IMR-90 (cell line): ENCODE measurements around the gene BCKDK. TPM values are rescaled to one million over a fixed set of nuclear protein-coding genes. Genes with fewer than 3 reads are reported as not detected.

Source experiments
- ATAC-seq: fragments of 200-7000 bp; cut with Tn5 transposase; 2 replicates; pipeline ENCODE4 v1.9.1; 2020; ENCODE audit warnings: low read depth, mild to moderate bottlenecking, moderate library complexity
- BruUV-seq: library from RNA; stranded (reverse); fragments of 400-500 nt; replicated peaks from 2 replicates; lab custom pipeline; 2021; lab: Mats Ljungman, UMichigan
- CTCF ChIA-PET: fragments of 300-600 bp; formaldehyde crosslinking; extraction: SDS; loops from one replicate; lab custom pipeline; 2021; ENCODE audit warnings: antibody characterized with exemption; lab: Yijun Ruan, JAX
- POLR2A ChIA-PET: fragments of 300-600 bp; sonication (Branson Sonifier 250); formaldehyde crosslinking; loops from one replicate; lab custom pipeline; 2022; ENCODE audit warnings: antibody characterized with exemption; ENCODE audit not compliant: unreplicated experiment; lab: Charles Lee
- DNase-seq: peaks from one replicate; pipeline ENCODE4 v3.0.0; 2013
- H2AFZ ChIP-seq: replicated peaks from 2 replicates; pipeline ENCODE3; 2013; ENCODE audit warnings: low read length, mild to moderate bottlenecking; ENCODE audit not compliant: poor library complexity
- H2AK5ac ChIP-seq: 2 replicates; pipeline ENCODE4 v1.6.1; 2013; ENCODE audit warnings: low read depth, low read length, inconsistent platforms
- H2AK9ac ChIP-seq: replicated peaks from 2 replicates; pipeline ENCODE3; 2013; ENCODE audit warnings: mild to moderate bottlenecking, low read depth, low read length, moderate library complexity; ENCODE audit not compliant: poor library complexity
- H2BK120ac ChIP-seq: 2 replicates; pipeline ENCODE4 v1.6.1; 2013; ENCODE audit warnings: low read depth, low read length, inconsistent platforms
- H2BK15ac ChIP-seq: 3 replicates; pipeline ENCODE4 v1.6.1; 2013; ENCODE audit warnings: low read depth, low read length, inconsistent platforms
- H2BK20ac ChIP-seq: 2 replicates; pipeline ENCODE4 v1.6.1; 2013; ENCODE audit warnings: low read depth, mild to moderate bottlenecking, inconsistent platforms, low read length, moderate library complexity
- H2BK5ac ChIP-seq: 2 replicates; pipeline ENCODE4 v1.6.1; 2013; ENCODE audit warnings: mild to moderate bottlenecking, low read depth, low read length, inconsistent platforms; ENCODE audit not compliant: poor library complexity, severe bottlenecking
- H3K14ac ChIP-seq: replicated peaks from 2 replicates; pipeline ENCODE4 v1.6.1; 2013; ENCODE audit warnings: low read depth, low read length, inconsistent platforms
- H3K18ac ChIP-seq: 2 replicates; pipeline ENCODE4 v1.6.1; 2013; ENCODE audit warnings: low read depth, low read length, control low read depth
- H3K23ac ChIP-seq: 2 replicates; pipeline ENCODE4 v1.6.1; 2013; ENCODE audit warnings: low read depth, low read length, inconsistent platforms
- H3K27ac ChIP-seq: 2 replicates; pipeline ENCODE4 v1.5.1; 2013; ENCODE audit warnings: mild to moderate bottlenecking, control low read depth, low read length; ENCODE audit not compliant: insufficient read depth
- H3K27me3 ChIP-seq: 2 replicates; pipeline ENCODE4 v1.6.1; 2013; ENCODE audit warnings: low read length; ENCODE audit not compliant: control insufficient read depth, insufficient read depth
- H3K36me3 ChIP-seq: 2 replicates; pipeline ENCODE4 v1.6.1; 2013; ENCODE audit warnings: low read length, mixed read lengths; ENCODE audit not compliant: control insufficient read depth, insufficient read depth
- H3K4ac ChIP-seq: 2 replicates; pipeline ENCODE4 v1.6.1; 2013; ENCODE audit warnings: low read depth, low read length, inconsistent platforms
- H3K4me1 ChIP-seq: 2 replicates; pipeline ENCODE4 v1.6.1; 2013; ENCODE audit warnings: low read length, mixed read lengths; ENCODE audit not compliant: control insufficient read depth, insufficient read depth
- H3K4me2 ChIP-seq: 2 replicates; pipeline ENCODE4 v1.6.1; 2013; ENCODE audit warnings: low read depth, mild to moderate bottlenecking, control low read depth, low read length, moderate library complexity
- H3K4me3 ChIP-seq: 2 replicates; pipeline ENCODE4 v1.5.1; 2013; ENCODE audit warnings: low read depth, mild to moderate bottlenecking, control low read depth, low read length, moderate library complexity; ENCODE audit not compliant: insufficient read depth
- H3K56ac ChIP-seq: 2 replicates; pipeline ENCODE4 v1.6.1; 2013; ENCODE audit warnings: low read length, inconsistent platforms; ENCODE audit not compliant: insufficient read depth; ENCODE audit errors: extremely low read depth
- H3K79me1 ChIP-seq, 2 experiments: 2 replicates each; pipeline ENCODE4 v1.6.1; 2013; ENCODE audit warnings: low read length in 2 of 2, inconsistent platforms in 1 of 2, low read depth in 1 of 2
- H3K9ac ChIP-seq: 2 replicates; pipeline ENCODE4 v1.6.1; 2013; ENCODE audit warnings: low read depth, low read length, control low read depth
- H3K9me1 ChIP-seq: 2 replicates; pipeline ENCODE4 v1.6.1; 2013; ENCODE audit warnings: low read length, inconsistent platforms; ENCODE audit not compliant: insufficient read depth
- H3K9me3 ChIP-seq: 2 replicates; pipeline ENCODE4 v1.6.1; 2013; ENCODE audit warnings: low read length; ENCODE audit not compliant: control insufficient read depth, insufficient read depth
- H4K20me1 ChIP-seq: 2 replicates; pipeline ENCODE4 v1.6.1; 2013; ENCODE audit warnings: low read length, inconsistent platforms; ENCODE audit not compliant: insufficient read depth
- H4K5ac ChIP-seq: 2 replicates; pipeline ENCODE4 v1.6.1; 2013; ENCODE audit warnings: mild to moderate bottlenecking, low read depth, low read length, control low read depth
- H4K8ac ChIP-seq, 2 experiments: 2 replicates each; pipeline ENCODE4 v1.6.1; 2013; ENCODE audit warnings: low read depth in 2 of 2, low read length in 2 of 2, control low read depth in 1 of 2, inconsistent platforms in 1 of 2
- H4K91ac ChIP-seq: 2 replicates; pipeline ENCODE4 v1.6.1; 2013; ENCODE audit warnings: low read depth, low read length, inconsistent platforms; ENCODE audit not compliant: insufficient read depth
- BHLHE40 ChIP-seq: fragments of 150-350 bp; IDR thresholded peaks from 2 replicates; pipeline ENCODE4 v1.6.1; 2016; ENCODE audit warnings: mild to moderate bottlenecking, low read depth, low read length
- CEBPB ChIP-seq: IDR thresholded peaks from 2 replicates; pipeline ENCODE4 v1.6.1; 2012; ENCODE audit warnings: low read depth, low read length, improper control_type of control experiment
- CHD1 ChIP-seq: IDR thresholded peaks from 2 replicates; pipeline ENCODE4 v1.6.1; 2012; ENCODE audit warnings: low read depth, low read length, improper control_type of control experiment
- FOS ChIP-seq: fragments of 150-350 bp; IDR thresholded peaks from 2 replicates; pipeline ENCODE4 v1.6.1; 2016; ENCODE audit warnings: low read depth, low read length
- MAFK ChIP-seq: IDR thresholded peaks from 2 replicates; pipeline ENCODE4 v1.6.1; 2012; ENCODE audit warnings: low read depth, low read length, improper control_type of control experiment
- MAZ ChIP-seq: IDR thresholded peaks from 2 replicates; pipeline ENCODE4 v1.6.1; 2012; ENCODE audit warnings: low read depth, mild to moderate bottlenecking, low read length, improper control_type of control experiment, moderate library complexity, borderline replicate concordance
- MXI1 ChIP-seq: IDR thresholded peaks from 2 replicates; pipeline ENCODE4 v1.6.1; 2012; ENCODE audit warnings: low read depth, mild to moderate bottlenecking, low read length, moderate library complexity, borderline replicate concordance
- NFE2L2 ChIP-seq: fragments of 150-350 bp; IDR thresholded peaks from 2 replicates; pipeline ENCODE4 v1.6.1; 2016; ENCODE audit warnings: low read depth, mild to moderate bottlenecking, low read length
- POLR2A ChIP-seq: IDR thresholded peaks from 2 replicates; pipeline ENCODE4 v1.6.1; 2012; ENCODE audit warnings: mild to moderate bottlenecking, low read depth, low read length
- RAD21 ChIP-seq: IDR thresholded peaks from 2 replicates; pipeline ENCODE4 v1.6.1; 2012; ENCODE audit warnings: low read length, improper control_type of control experiment
- RCOR1 ChIP-seq: IDR thresholded peaks from 2 replicates; pipeline ENCODE4 v1.6.1; 2012; ENCODE audit warnings: mild to moderate bottlenecking, low read length, improper control_type of control experiment; ENCODE audit not compliant: insufficient replicate concordance
- RFX5 ChIP-seq: IDR thresholded peaks from 2 replicates; pipeline ENCODE4 v1.8.0; 2012; ENCODE audit warnings: low read depth, mild to moderate bottlenecking, low read length, moderate library complexity
- WGBS, 2 experiments: methylation state at CpG; one replicate each; pipeline versions ENCODE4 v1.1.5 to v1.1.7; 2013; ENCODE audit warnings: missing lambda C conversion rate in 2 of 2; ENCODE audit not compliant: insufficient read length in 1 of 2; ENCODE audit errors: extremely low coverage in 2 of 2; 5-methylcytosine and 5-hydroxymethylcytosine counted together
- dilution Hi-C: fragments of 300-500 bp; cut with HindIII; formaldehyde crosslinking; loops from one replicate; pipeline ENCODE4 v1.14.3; 2018; ENCODE audit warnings: low sequenced_read_pairs; ENCODE audit not compliant: unreplicated experiment
- in situ Hi-C: fragments of 300-500 bp; cut with MboI; formaldehyde crosslinking; loops from 3 replicates; pipeline ENCODE4 v1.14.3; 2019; ENCODE audit warnings: low sequenced_read_pairs, inconsistent platforms, mixed read lengths
- intact Hi-C: fragments of 100-400 bp; cut with micrococcal nuclease; formaldehyde crosslinking; loops from 2 replicates; pipeline ENCODE4 v1.10.0; 2022
- polyA plus RNA-seq, 3 experiments: library from polyadenylated mRNA; depleted of rRNA; stranded (reverse); fragments of >200 nt; gene quantifications; 2 replicates each; pipeline ENCODE4 v1.2.3, GENCODE V29; 2012; ENCODE audit warnings: low replicate concordance in 1 of 3
- total RNA-seq: library from RNA; depleted of rRNA; stranded (reverse); fragments of >200 nt; gene quantifications from 2 replicates; pipeline ENCODE4 v1.2.3, GENCODE V29; 2012
- TF ChIP-seq, protein P1 (sequence below): fragments of 150-350 bp; IDR thresholded peaks from 2 replicates; pipeline ENCODE4 v1.6.1; 2016; ENCODE audit warnings: low read depth, mild to moderate bottlenecking, low read length, moderate library complexity, borderline replicate concordance
- TF ChIP-seq, protein P2 (sequence below): fragments of 150-350 bp; IDR thresholded peaks from 2 replicates; pipeline ENCODE4 v1.6.1; 2017; ENCODE audit warnings: mild to moderate bottlenecking, antibody characterized with exemption, low read length, low read depth
- TF ChIP-seq, protein P3 (sequence below): conservative IDR thresholded peaks from 2 replicates; pipeline ENCODE4 v1.5.1; 2012; ENCODE audit warnings: mild to moderate bottlenecking, low read depth, low read length, improper control_type of control experiment

Gene BCKDK
- total and polyA plus RNA-seq, 2 of the 4 experiments (the other 2 are of a cell fraction): 26.0 to 79.3 TPM

DNA sequence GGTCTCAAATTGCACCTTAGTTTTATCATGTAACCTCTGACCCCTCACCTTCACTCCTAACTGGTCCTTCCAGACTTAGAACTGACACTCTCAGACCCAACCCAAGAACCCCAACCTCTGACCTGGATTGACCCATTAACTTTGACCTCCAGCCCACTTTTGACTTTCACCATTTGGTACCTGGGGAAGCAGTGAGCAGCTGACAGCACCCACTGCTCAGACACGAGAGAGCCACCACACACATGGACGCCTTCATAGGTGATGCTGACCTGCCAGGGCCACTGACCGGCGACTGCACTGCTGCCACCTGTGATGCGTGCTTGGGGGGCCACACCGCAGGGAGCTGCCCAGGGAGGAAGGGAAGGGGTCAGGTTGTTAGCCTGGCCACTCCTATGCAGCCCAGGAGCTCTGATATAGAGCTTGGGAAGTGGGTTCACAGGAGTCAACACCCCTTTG, 24.9 kb downstream of the BCKDK start:
- WGBS, 2 experiments: no CpG with 5 or more reads among the region's 6 CpGs
- Histone ChIP-seq H3K18ac (no peak overlapping the region), H2BK20ac (no peak overlapping the region), H4K8ac (no peak overlapping the region), H3K14ac (no peak overlapping the region), H4K20me1 (no peaks in the 10 kb centered on the region), H2AK9ac (no peak overlapping the region), H2BK120ac (no peak overlapping the region), H3K4ac (no peak overlapping the region), H3K4me2 (no peak overlapping the region), H3K4me3 (no peak overlapping the region), H2BK5ac (no peak overlapping the region), H3K27ac (no peak overlapping the region), H2BK15ac (no peak overlapping the region), H3K9me3 (no peaks in the 10 kb centered on the region), H3K56ac (no peak overlapping the region), H3K79me1 (no peaks in the 10 kb centered on the region), H3K27me3 (no peaks in the 10 kb centered on the region; the same call in 1 of the 2 replicates), H2AK5ac (no peak overlapping the region), H3K23ac (no peak overlapping the region), H3K4me1 (0 out of 2 replicates have a peak, but pooled peaks cover 3% of the 10 kb centered on the region), H3K9me1 (peaks cover 4% of the 10 kb centered on the region), H2AFZ (no peak overlapping the region), H4K91ac (no peak overlapping the region), H3K9ac (no peak overlapping the region), H3K36me3 (peaks cover 25% of the 10 kb centered on the region), H4K5ac (no peak overlapping the region)
- TF ChIP-seq, protein P1, sequence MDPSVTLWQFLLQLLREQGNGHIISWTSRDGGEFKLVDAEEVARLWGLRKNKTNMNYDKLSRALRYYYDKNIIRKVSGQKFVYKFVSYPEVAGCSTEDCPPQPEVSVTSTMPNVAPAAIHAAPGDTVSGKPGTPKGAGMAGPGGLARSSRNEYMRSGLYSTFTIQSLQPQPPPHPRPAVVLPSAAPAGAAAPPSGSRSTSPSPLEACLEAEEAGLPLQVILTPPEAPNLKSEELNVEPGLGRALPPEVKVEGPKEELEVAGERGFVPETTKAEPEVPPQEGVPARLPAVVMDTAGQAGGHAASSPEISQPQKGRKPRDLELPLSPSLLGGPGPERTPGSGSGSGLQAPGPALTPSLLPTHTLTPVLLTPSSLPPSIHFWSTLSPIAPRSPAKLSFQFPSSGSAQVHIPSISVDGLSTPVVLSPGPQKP: no peak
- TF ChIP-seq FOS: no peak
- TF ChIP-seq BHLHE40: no peak
- no peak for TF ChIP-seq RAD21
- no peak for TF ChIP-seq RCOR1
- TF ChIP-seq MAZ: no peak
- no peak for TF ChIP-seq RFX5
- no peak for TF ChIP-seq CHD1
- TF ChIP-seq MAFK: no peak
- no peak for TF ChIP-seq NFE2L2
- TF ChIP-seq CEBPB: no peak
- TF ChIP-seq POLR2A: no peak
- TF ChIP-seq, protein P2, sequence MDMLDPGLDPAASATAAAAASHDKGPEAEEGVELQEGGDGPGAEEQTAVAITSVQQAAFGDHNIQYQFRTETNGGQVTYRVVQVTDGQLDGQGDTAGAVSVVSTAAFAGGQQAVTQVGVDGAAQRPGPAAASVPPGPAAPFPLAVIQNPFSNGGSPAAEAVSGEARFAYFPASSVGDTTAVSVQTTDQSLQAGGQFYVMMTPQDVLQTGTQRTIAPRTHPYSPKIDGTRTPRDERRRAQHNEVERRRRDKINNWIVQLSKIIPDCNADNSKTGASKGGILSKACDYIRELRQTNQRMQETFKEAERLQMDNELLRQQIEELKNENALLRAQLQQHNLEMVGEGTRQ: no peak
- TF ChIP-seq, protein P3, sequence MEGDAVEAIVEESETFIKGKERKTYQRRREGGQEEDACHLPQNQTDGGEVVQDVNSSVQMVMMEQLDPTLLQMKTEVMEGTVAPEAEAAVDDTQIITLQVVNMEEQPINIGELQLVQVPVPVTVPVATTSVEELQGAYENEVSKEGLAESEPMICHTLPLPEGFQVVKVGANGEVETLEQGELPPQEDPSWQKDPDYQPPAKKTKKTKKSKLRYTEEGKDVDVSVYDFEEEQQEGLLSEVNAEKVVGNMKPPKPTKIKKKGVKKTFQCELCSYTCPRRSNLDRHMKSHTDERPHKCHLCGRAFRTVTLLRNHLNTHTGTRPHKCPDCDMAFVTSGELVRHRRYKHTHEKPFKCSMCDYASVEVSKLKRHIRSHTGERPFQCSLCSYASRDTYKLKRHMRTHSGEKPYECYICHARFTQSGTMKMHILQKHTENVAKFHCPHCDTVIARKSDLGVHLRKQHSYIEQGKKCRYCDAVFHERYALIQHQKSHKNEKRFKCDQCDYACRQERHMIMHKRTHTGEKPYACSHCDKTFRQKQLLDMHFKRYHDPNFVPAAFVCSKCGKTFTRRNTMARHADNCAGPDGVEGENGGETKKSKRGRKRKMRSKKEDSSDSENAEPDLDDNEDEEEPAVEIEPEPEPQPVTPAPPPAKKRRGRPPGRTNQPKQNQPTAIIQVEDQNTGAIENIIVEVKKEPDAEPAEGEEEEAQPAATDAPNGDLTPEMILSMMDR: no peak
- TF ChIP-seq MXI1: no peak
- in situ Hi-C loops (no loop called here), intact Hi-C loops (no loop called here), dilution Hi-C loops (no loop called here)
- no peak for DNase-seq
- CTCF ChIA-PET: no interaction called here
- POLR2A ChIA-PET: no interaction called here
- no peak for ATAC-seq
- BruUV-seq: no TSS peak
